ENCODE measurements around the gene DNAJB8. TPM values are rescaled to one million over a fixed set of nuclear protein-coding genes. Genes with fewer than 3 reads are reported as not detected.

The DNAJB8 gene
- total and polyA plus RNA-seq, 9 of the 15 experiments (the other 6 are each of a cell fraction or from before 2014, with no cell fraction given), result not detected

- TF ChIP-seq NKRF (IDR thresholded peaks at IDR 0.05; ENCODE audit: borderline replicate concordance) (no peak), ZNF395 (CRISPR knock-in tag; IDR thresholded peaks at IDR 0.05) (no peak), MCM5 (IDR thresholded peaks at IDR 0.05; ENCODE audit: low read depth) (no peak), ZNF655 (CRISPR knock-in tag; IDR thresholded peaks at IDR 0.05) (no peak), GABPB1 (CRISPR knock-in tag; IDR thresholded peaks at IDR 0.05) (no peak), ESRRB (CRISPR knock-in tag; IDR thresholded peaks at IDR 0.05; ENCODE audit: borderline replicate concordance) (0 out of 2 replicates have a peak, but pooled peaks have one; percentile 47), POLR2G (IDR thresholded peaks at IDR 0.05; ENCODE audit: low read depth, low read length) (peak; percentile 64), CHCHD3 (CRISPR knock-in tag; IDR thresholded peaks at IDR 0.05) (peak; percentile 28; the same call in 1 of the 2 replicates), TEAD4 (IDR thresholded peaks at IDR 0.05; ENCODE audit: low read length) (0 out of 2 replicates have a peak, but pooled peaks have one; percentile 32), TEAD4 (CRISPR knock-in tag; IDR thresholded peaks at IDR 0.05; ENCODE audit: borderline replicate concordance) (no peak), GABPB2 (CRISPR knock-in tag; conservative IDR thresholded peaks at IDR 0.05) (0 out of 2 replicates have a peak, but pooled peaks have one; percentile 31), SIN3A (IDR thresholded peaks at IDR 0.05; ENCODE audit: borderline replicate concordance in 2 of 2, control insufficient read depth in 1 of 2, low read depth in 2 of 2, low read length in 2 of 2) (0 out of 4 replicates have a peak, but pooled peaks of 1 of the 2 experiments have one; percentile 44), SUPT5H (IDR thresholded peaks at IDR 0.05) (peak; percentile 45), ATF4 (CRISPR knock-in tag; IDR thresholded peaks at IDR 0.05) (0 out of 2 replicates have a peak, but pooled peaks have one; percentile 12), NELFE (IDR thresholded peaks at IDR 0.05; ENCODE audit: insufficient read depth, insufficient read length) (no peak), ZBTB9 (CRISPR knock-in tag; IDR thresholded peaks at IDR 0.05) (0 out of 2 replicates have a peak, but pooled peaks have one; percentile 60), POLR2A (conservative IDR thresholded peaks at IDR 0.05) (peak; percentile 14), ZBTB17 (CRISPR knock-in tag; IDR thresholded peaks at IDR 0.05) (peak; percentile 23; the same call in 1 of the 2 replicates), TARDBP (IDR thresholded peaks at IDR 0.05) (no peak), IFI16 (CRISPR knock-in tag; IDR thresholded peaks at IDR 0.05) (no peak)
Measured at GRCh38 chr3:128479558-128480086, 12.9 kb upstream of the DNAJB8 start (continued).

Measured in K562 (cell line).